Stimulated activated CD4-positive, alpha-beta T cell treated with anti-CD3 and anti-CD28 coated beads, Interleukin-2, amount 100 ng/mL, for 48 hours (primary cell): ENCODE data around the gene RTN4.

Experiments
- DNase-seq, 2 donors: peaks; one replicate each; pipeline ENCODE4 v3.0.0-alpha.2; 2020

The RTN4 gene

DNA sequence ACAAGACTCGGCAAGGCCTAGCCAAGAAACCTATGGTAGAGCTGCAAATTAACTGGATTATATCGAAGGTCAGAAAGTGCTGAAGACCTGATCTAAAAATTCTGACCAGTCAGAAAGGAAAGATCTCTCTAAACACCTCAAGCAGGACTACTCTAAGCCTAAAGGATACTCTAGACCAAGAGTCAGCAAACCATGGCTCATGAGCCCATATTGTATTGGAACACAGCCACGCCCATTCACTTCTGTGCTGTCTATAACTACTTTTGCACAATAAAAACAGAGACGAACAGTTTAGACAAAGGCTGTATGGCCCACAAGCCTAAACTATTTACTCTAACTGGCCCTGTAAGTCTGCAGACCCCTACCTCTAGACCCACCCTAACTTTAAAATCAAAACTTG lies 18.7 kb downstream of the RTN4 start:
- DNase-seq, result no peak

DNA sequence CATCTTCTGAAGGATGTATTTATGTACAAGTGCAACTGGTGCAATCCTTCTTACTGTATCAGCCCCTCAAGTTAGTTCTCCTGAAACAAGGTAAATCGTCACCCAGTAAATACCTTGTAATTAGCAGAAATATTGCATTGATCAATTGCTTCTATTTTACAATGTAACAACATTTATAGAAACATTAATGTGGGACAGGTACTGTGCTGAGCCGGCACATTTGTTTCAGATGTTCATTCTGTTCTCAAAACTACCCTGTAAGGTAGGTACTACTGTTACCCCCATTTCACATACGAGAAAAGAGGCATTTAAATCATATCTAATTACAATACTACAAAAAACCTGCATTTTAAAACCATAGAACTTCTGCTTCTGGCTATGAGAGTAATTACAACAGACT lies 19.5 kb downstream of the RTN4 start:
- no peak for DNase-seq

GRCh38 chr2:55029098-55029497 lies 21.2 kb downstream of the RTN4 start:
- DNase-seq, result no peak

DNA sequence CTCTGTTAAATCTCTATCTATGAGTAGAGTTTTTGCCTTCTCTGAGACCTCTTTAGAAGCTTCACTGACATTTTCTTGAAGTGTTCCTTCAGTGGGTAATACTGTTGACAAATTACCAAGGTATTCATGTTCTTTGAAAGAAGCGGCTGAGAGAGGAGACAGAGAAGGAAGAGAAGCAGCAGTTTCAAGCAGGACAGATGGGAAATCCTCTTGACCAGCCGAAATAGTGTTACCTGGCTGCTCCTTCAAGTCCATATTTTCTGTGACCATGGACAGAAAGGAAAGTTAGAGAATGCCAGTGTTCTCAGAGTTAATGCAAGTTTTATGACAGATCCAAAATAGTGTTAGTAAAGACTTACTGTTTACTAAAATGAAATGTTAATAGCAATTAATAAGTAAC lies 23.0 kb downstream of the RTN4 start:
- no peak for DNase-seq

GRCh38 chr2:55026202-55026601 lies 24.0 kb downstream of the RTN4 start:
- DNase-seq, result no peak

DNA sequence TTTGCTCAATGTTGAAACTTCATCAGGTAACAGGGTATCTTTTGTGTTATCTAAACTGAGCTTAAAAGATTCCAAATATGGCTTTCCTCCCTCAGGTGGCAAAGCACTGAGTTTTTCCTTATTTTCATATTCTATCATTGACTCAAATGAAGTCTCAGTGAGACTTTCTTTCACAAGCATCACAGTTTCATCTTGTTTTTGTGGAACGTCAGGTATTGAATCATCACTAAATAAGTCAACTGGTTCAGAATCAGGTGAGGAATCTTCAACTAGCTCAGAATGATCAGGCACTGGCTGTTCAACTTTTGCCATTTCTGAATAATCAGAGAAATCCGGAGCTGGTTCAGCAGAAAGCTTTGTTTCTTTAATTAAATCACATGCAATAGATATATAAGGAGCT lies 24.6 kb downstream of the RTN4 start:
- DNase-seq, result no peak

DNA sequence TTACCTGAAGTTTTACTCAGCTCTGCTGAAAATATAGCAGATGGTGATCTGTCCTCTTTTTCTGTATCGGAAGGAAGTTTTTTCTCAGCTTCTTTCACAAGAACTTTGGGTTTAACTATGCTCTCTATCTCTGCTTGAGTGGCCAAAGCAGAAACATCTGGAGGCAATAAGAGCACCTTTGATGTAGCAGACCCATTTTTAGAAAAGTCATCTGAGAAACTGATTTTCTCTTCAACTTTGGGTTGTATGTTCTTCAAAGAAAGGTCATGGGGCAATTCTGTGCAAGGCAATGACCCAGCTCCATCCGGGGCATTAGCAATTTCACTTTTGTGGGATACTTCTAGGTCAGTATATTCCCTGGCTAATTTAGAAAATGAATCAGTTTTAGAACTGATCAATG lies 25.2 kb downstream of the RTN4 start:
- no peak for DNase-seq

GRCh38 chr2:55022476-55022875 lies 27.8 kb downstream of the RTN4 start:
- DNase-seq, result no peak

GRCh38 chr2:55019526-55020258 lies 30.6 kb downstream of the RTN4 start:
- no peak for DNase-seq

- DNase-seq, result no peak
These were observed 31.6 kb downstream of the RTN4 start for GRCh38 chr2:55018619-55019018.

- no peak for DNase-seq
These were observed 32.4 kb downstream of the RTN4 start for GRCh38 chr2:55017880-55018279.

GRCh38 chr2:55017428-55017827 lies 32.8 kb downstream of the RTN4 start:
- no peak for DNase-seq

- DNase-seq, result no peak
These were observed 35.0 kb downstream of the RTN4 start for GRCh38 chr2:55014962-55015939.

- no peak for DNase-seq
These were observed 36.3 kb downstream of the RTN4 start for GRCh38 chr2:55013936-55014335.

DNA sequence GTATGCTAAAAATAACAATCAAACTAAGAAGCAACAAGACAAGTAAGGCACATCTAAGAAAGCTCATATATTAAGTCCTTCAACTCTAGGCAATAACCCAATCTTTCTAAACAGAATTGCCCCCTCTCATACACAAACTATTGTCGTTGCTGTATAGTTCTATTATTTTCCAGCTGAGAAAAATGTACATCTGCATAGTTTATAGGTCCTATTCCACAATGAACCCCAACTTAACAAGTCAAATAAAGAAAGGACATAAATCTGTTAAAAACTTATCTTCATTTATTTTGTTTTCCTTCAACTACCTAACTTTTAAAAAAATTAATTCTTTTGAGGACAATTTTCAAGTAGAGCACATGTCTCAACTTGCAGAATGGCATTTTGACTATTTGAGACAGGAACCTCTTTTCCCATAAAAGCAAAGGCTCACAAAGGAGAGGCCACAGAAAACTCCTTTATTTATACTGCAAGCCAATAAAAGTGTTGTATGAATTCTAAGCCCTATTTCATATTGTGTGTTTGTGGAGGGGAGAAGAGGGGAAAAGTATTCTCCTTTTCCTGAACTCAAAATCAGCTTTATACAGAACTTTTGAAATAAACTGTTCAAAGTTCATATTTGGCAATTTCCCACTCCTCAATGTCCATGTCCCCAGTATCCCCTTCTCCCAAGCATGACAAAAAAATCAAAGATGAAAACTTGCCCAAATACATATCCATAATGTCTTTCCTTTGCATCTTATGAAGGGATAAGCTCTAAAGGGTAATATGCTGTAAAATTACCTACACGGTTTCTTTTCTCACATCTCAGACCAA lies 37.4 kb downstream of the RTN4 start:
- no peak for DNase-seq

DNA sequence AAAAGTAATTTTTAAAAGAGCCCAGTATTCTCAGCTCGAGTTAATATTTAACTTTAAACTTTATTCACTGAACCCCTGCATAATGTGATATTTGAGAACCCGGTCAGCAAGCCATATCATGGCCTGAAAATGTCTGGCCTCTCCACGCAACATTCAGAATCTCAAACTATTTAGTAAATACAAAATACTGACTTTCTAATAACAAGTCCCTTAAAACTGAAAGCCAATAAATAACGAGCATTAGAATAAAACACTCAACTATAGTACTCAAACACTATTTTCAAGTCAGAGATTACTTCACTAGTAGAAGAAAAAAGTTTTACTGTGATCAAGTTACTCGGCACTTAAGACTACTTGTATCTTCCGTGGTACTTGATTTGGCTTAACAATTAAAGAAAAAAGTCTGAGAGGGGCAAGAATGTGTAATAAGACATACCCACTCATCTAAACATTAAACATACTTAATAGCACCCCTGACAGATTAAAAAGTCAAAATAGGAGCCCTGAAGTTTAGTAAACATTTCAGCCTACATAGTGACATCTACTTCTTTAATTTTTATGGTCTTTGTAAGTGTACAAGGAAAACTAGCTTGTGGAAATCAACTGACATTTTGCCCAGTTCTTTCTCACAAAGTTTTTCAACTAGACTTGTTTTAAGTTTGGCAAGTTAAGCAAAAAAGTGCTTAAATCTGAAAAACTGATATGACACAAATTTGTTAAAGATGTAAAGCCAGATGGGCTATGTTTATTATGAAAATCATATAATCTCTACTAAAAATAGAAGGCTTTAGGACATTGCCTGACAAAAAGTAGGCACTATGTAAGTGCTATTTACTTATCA lies 38.2 kb downstream of the RTN4 start:
- DNase-seq, result no peak

DNA sequence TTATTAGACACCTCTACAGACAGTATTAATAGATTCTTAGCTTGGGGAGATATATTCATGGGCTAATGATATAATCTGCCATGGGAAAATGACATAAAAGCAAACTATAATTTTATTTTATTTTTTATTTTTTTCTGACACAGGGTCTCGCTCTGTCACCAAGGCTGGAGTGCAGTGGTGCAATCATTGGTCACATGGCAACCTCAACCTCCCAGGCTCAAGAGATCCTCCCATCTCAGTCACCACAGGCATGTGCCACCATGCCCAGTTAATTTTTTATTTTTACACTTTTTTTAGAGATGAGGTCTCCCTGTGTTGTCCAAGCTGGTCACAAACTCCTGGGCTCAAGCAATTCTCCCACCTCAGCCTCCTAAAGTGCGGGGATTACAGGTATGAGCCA lies 39.3 kb downstream of the RTN4 start:
- no peak for DNase-seq

DNA sequence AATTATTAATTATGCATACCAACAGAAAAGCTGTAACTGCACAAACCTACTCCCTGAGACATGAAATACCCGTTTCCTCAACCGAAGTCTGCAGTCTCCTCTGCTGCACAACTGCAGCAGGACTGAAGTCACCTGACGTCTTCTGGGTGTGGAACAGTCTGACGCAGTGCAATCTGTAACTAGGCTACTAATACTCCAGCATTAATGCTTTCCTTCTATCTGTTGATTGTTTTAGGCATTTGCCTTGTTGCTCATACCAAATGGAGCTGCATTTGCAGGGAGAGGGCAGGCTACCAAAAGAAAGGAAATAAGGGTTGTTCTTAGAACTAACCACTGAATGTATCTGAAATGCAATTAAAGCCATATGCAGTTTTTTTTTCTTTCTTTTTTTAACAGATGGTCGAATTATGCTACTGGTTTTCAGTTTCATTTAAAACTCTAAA lies 40.1 kb downstream of the RTN4 start:
- DNase-seq, result no peak

DNA sequence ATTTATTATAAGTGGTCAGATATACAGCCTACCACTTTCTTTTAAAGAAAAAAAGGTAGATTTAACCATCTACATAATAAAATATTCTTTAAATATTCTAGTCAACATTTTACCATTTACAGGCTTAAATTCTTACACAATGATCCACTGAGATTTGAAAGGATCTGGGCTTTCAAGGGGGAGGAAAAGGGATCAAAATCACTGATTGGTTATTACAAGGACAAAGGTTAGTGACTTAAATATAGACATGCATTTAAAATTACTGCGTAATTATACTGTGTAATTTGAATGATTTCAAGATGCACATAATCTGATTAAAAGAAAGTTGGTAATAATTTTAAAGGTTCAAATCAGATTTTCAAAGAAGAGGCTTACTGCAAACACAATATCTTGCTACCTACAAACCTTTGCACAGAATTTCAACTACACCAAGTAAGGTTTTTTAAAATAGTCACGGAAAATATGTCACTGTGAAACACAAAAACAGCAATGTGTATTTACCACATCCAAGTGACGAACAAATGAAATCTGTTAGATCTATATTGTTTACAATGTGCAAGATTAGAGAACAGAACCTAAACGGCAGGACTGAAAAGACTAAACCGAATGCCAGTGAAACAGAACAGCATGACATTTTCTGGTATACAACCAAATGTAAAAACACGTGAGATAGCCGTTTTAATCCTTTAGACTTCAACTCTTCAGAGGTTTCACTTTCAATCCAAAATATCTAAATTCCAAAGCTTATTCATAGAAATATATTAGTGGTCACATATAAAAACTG lies 40.8 kb downstream of the RTN4 start:
- DNase-seq, result no peak

DNA sequence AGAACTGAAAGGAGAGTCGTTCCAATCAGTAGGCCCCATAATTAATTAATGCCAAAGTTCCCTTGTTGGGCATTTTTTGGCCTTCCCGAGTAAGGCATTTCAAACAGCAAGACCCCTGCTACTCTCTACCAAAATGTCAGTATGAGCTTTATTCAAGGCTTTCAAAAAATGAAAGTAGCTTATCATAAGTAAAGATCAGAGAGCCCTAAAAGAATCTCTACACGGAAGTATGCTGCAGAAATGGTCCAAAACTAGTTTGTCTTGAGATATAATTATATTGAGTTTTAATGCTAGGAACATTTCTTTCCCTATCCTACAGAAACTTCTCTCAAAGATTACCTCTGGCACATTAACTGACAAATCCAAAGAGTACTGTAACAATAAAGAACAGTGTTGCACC lies 43.9 kb downstream of the RTN4 start:
- no peak for DNase-seq
